AG09309 (cell line): ENCODE data around the gene PA2G4.

ENCODE experiments used
- DNase-seq: peaks from one replicate; pipeline ENCODE4 v3.0.0-alpha.2; 2010; ENCODE audit warnings: low read depth
- H3K4me3 ChIP-seq: 2 replicates; pipeline ENCODE4 v1.5.1; 2011; ENCODE audit warnings: mild to moderate bottlenecking, low read depth, low read length, moderate library complexity; ENCODE audit not compliant: control insufficient read depth
- TF ChIP-seq, protein P1 (sequence below): IDR thresholded peaks from 2 replicates; pipeline ENCODE4 v1.5.1; 2011; ENCODE audit warnings: mild to moderate bottlenecking, low read depth, low read length, inconsistent platforms; ENCODE audit not compliant: insufficient read depth, control insufficient read depth; ENCODE audit errors: missing control alignments

PA2G4 gene

DNA sequence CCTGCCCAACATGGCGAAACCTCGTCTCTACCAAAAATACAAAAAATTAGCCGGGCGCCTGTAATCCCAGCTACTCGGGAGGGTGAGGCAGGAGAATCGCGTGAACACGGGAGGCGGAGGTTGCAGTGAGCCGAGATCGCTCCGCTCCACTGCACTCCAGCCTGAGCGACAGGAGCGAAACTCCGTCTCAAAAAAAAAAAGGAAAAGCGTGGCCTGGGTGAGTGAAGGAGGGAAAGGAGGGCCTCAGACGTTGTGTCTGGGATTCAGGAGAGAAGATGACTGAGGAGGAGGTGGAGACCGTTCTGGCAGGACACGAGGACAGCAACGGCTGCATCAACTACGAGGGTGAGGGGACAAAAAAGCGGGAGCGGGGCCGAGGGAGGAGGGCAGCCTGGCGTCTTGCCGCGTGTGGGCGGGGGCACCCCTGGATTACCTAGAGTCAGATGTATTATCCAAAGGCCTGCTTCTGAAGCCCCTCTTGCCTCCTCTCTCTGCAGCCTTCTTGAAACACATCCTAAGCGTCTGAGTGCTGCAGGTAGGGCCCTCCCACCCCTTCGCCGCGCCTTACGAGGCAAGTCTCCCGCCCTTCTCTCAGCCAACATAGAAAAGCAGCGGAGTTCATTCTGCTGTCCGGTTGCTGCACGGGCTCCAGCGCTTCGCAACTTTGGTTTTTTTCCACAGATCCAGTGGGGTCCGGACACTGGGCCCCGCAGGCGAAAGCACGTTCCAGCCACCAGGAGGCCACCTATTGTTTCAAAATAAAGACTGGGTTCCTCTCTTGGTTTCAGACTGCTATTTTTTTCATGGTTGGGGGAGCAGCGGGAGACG lies 53.1 kb downstream of the PA2G4 start:
- H3K4me3 ChIP-seq: peak overlapping the region; percentile 62
- peak; percentile 46 for DNase-seq
- TF ChIP-seq, protein P1, sequence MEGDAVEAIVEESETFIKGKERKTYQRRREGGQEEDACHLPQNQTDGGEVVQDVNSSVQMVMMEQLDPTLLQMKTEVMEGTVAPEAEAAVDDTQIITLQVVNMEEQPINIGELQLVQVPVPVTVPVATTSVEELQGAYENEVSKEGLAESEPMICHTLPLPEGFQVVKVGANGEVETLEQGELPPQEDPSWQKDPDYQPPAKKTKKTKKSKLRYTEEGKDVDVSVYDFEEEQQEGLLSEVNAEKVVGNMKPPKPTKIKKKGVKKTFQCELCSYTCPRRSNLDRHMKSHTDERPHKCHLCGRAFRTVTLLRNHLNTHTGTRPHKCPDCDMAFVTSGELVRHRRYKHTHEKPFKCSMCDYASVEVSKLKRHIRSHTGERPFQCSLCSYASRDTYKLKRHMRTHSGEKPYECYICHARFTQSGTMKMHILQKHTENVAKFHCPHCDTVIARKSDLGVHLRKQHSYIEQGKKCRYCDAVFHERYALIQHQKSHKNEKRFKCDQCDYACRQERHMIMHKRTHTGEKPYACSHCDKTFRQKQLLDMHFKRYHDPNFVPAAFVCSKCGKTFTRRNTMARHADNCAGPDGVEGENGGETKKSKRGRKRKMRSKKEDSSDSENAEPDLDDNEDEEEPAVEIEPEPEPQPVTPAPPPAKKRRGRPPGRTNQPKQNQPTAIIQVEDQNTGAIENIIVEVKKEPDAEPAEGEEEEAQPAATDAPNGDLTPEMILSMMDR: peak; percentile 70

DNA sequence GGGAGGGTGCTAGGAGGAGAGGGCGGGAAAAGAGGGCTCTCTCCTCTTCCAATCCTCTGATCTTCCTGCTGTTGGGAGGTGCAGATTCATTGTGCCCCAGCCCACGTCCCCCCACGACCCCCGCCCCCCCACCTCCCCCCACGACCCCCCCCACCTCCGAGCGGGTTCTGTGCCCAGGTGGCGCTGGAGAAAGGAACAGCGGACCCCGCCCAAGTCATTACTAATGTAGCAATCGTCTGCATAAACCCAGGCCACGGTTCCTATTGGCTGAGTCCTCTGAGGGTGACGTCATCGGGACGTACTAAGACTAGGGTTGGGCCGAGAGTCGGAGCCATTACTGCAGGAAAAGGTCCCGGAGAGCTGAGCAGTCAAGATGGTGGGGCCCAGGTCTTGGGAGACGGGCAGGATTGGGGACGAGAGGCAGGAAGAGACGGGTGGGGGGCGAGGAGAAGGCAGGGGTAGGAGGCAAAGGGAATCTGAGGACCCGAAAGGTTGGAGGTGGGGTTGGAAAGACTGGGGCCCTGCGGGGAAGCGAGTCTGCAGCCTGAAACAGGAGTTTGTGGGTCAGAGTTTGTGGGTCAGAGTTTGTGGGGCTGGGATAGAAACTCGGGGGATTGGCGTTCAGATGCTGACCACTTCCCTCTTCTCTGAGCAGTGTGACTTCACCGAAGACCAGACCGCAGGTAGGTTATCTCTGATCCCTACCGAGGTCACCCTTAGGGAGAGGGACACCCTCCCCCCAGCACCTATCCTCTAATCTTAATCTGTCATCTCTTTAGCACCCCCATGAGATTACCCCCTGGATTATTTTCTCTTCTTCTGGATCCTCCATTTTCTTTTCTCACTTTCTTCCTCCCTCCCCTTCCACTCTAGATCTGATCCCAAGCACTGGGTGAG lies 53.9 kb downstream of the PA2G4 start, which contains the start of gene MYL6:
TSS of gene MYL6 (plus strand) at position 331 of the 897 bp plus-strand sequence. CDS start at position 374, 43 bp downstream.
- peak; percentile 95 for DNase-seq
- peak within 1 kb of the TSS; percentile 62 for H3K4me3 ChIP-seq
- TF ChIP-seq, protein P1: no peak

DNA sequence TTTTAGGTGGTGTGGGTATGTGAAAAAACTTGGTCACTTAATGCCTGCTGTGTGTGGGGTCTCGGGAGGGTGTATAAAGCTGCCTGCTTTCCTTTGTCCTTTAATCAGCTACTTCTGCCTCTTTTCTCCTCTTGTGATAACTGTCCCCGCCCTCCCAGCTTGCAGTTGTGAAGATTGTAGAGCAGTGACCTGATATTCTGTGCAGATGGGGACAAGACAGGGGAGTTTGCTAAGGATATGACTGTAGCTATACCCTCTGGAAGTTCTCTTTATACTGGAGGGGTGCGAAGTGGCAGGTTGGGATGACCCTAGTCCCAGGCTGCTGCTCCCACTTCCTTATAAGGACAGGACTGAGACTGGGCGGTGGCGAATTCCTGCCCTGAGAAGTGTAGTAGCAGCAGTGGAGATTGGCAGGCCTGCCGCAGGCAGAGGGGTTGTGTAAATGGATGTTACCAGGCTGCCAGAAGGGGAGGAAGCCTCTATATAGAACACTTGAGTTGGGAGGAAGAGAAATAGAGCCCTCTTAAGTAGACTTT lies 54.6 kb downstream of the PA2G4 start:
- peak; percentile 25 for DNase-seq
- peak overlapping the region; percentile 62 for H3K4me3 ChIP-seq
- TF ChIP-seq, protein P1: no peak

DNA sequence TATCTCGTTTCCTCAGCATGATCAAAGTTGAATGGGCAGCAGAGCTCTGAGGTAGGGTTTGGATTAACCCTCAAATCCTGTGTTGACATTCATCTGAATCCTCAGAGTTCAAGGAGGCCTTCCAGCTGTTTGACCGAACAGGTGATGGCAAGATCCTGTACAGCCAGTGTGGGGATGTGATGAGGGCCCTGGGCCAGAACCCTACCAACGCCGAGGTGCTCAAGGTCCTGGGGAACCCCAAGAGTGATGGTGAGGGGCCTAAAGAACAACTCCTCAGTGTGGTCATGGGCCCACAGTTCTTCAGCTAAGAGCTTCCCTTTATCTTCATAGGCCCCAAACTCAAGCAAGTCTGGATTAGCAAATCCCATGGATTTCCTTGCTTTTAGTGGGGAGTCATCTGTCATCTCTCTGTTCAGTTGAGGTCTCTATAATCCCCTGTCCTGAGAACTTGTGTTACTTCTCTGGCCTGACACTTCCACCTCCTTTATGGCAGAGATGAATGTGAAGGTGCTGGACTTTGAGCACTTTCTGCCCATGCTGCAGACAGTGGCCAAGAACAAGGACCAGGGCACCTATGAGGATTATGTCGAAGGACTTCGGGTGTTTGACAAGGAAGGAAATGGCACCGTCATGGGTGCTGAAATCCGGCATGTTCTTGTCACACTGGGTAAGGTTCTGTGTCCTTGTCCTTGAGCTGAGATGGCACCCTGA lies 55.3 kb downstream of the PA2G4 start:
- TF ChIP-seq, protein P1: no peak
- H3K4me3 ChIP-seq: peak overlapping the region; percentile 62
- DNase-seq: no peak

DNA sequence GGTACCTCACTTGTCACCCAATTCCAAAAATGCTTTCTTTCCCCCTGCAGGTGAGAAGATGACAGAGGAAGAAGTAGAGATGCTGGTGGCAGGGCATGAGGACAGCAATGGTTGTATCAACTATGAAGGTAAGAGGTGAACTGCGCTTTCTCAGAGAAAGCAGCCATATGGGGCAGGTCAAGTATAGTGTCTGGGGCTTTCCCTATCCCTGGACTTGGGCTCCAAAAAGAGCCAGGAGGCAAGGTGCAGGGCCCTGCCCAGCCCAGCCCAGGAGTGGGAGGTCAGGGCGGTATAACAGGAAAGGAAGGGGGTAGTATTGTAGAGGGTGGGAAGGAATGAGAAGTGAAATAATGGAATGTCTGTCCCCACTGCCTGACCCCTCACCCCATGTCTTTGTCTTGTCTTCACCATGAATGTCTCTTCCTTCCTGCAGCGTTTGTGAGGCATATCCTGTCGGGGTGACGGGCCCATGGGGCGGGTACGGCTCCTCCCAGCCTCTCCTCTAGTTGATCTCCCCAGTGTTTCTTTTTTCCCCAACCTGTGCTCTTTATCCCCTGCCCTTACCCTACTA lies 55.9 kb downstream of the PA2G4 start:
- peak overlapping the region; percentile 62 for H3K4me3 ChIP-seq
- DNase-seq: no peak
- TF ChIP-seq, protein P1: no peak
